Colonic mucosa (tissue), 4 donors: ENCODE measurements around the gene NUP210. TPM values are rescaled to one million over a fixed set of nuclear protein-coding genes. Genes with fewer than 3 reads are reported as not detected.

Experiments used
- DNase-seq: peaks from one replicate; pipeline ENCODE4 v3.0.0-alpha.2; 2020
- H3K27ac ChIP-seq: fragments of 200-600 bp; one replicate; pipeline ENCODE4 v1.8.0; 2021
- H3K27me3 ChIP-seq: fragments of 200-600 bp; one replicate; pipeline ENCODE4 v1.8.0; 2021
- H3K36me3 ChIP-seq: fragments of 200-600 bp; one replicate; pipeline ENCODE4 v1.8.0; 2021
- H3K4me1 ChIP-seq: fragments of 200-600 bp; one replicate; pipeline ENCODE4 v1.8.0; 2021; ENCODE audit warnings: mild to moderate bottlenecking
- H3K4me3 ChIP-seq: fragments of 200-600 bp; one replicate; pipeline ENCODE4 v1.8.0; 2021
- H3K9ac ChIP-seq, 2 donors: one replicate each; pipeline ENCODE4 v1.7.0; 2013; ENCODE audit warnings: control low read depth in 2 of 2, low read depth in 2 of 2, low read length in 2 of 2
- H3K9me3 ChIP-seq: fragments of 200-600 bp; one replicate; pipeline ENCODE4 v1.8.0; 2021
- CTCF ChIP-seq: fragments of 200-600 bp; IDR thresholded peaks from one replicate; pipeline ENCODE4 v1.8.0; 2022; ENCODE audit warnings: antibody characterized with exemption, mild to moderate bottlenecking
- intact Hi-C: fragments of 100-400 bp; cut with DNase I; formaldehyde crosslinking; loops from one replicate; pipeline ENCODE4 v1.14.1; 2022
- total RNA-seq, 2 donors: library from RNA; stranded (reverse); fragmentation: NEBNext Ultra II Directional in 1 of 2; extraction: Animal tissue kit (Norgen Biotek cat#: 25700) in 1 of 2; gene quantifications; one replicate each; pipeline ENCODE4 v1.2.1, GENCODE V29; 2021
- donor health status: healthy.
- donor health status: DM: no; HTN: no; CAD: no.
- donor health status: DM: no; HTN: no; CAD: no.

Gene NUP210
- total RNA-seq, 2 donors from 2014 or later = 7.5 to 23.8 TPM

- intact Hi-C loops = no loop called here
- Histone ChIP-seq H3K4me3 (no peak overlapping the region), H3K27me3 (no peaks in the 10 kb centered on the region), H3K4me1 (no peaks in the 10 kb centered on the region), H3K9me3 (no peaks in the 10 kb centered on the region), H3K9ac (no peak overlapping the region), H3K27ac (no peak overlapping the region), H3K36me3 (no peaks in the 10 kb centered on the region)
- no peak for DNase-seq
- TF ChIP-seq CTCF = no peak
Measured at GRCh38 chr3:13333236-13333897, 86.8 kb downstream of the NUP210 start.

- DNase-seq = no peak
- Histone ChIP-seq H3K9ac (no peak overlapping the region), H3K36me3 (no peaks in the 10 kb centered on the region), H3K4me1 (no peaks in the 10 kb centered on the region), H3K9me3 (no peaks in the 10 kb centered on the region), H3K27me3 (no peaks in the 10 kb centered on the region), H3K4me3 (no peak overlapping the region), H3K27ac (no peak overlapping the region)
- no peak for TF ChIP-seq CTCF
- intact Hi-C loops = no loop called here
Measured at GRCh38 chr3:13332740-13333139, 87.4 kb downstream of the NUP210 start.

- Histone ChIP-seq H3K27ac (no peak overlapping the region), H3K36me3 (no peaks in the 10 kb centered on the region), H3K9ac (no peak overlapping the region)
Measured at GRCh38 chr3:13332158-13332557, 88.0 kb downstream of the NUP210 start.

GRCh38 chr3:13329746-13330145 is 90.4 kb downstream of the NUP210 start:
- Histone ChIP-seq H3K9me3 (no peaks in the 10 kb centered on the region), H3K4me3 (no peak overlapping the region), H3K36me3 (no peaks in the 10 kb centered on the region), H3K27me3 (no peaks in the 10 kb centered on the region), H3K4me1 (no peaks in the 10 kb centered on the region), H3K27ac (no peak overlapping the region), H3K9ac (no peak overlapping the region)
- intact Hi-C loops = no loop called here
- DNase-seq = no peak
- TF ChIP-seq CTCF = no peak

More at GRCh38 chr3:13332158-13332557, 88.0 kb downstream of the NUP210 start:
- no peaks in the 10 kb centered on the region for H3K4me1 ChIP-seq
- intact Hi-C loops = no loop called here
- no peak overlapping the region for H3K4me3 ChIP-seq
- TF ChIP-seq CTCF = no peak
- H3K9me3 ChIP-seq = no peaks in the 10 kb centered on the region
- DNase-seq = no peak
- H3K27me3 ChIP-seq = no peaks in the 10 kb centered on the region

- H3K9ac ChIP-seq = no peak overlapping the region
- H3K4me3 ChIP-seq = no peak overlapping the region
- no peak for TF ChIP-seq CTCF
- H3K27ac ChIP-seq = no peak overlapping the region
- DNase-seq = no peak
- H3K27me3 ChIP-seq = no peaks in the 10 kb centered on the region
- no peaks in the 10 kb centered on the region for H3K36me3 ChIP-seq
- intact Hi-C loops = no loop called here
- H3K4me1 ChIP-seq = no peaks in the 10 kb centered on the region
- no peaks in the 10 kb centered on the region for H3K9me3 ChIP-seq
Measured at GRCh38 chr3:13325892-13326443, 94.2 kb downstream of the NUP210 start.
